CD4-positive, alpha-beta T cell treated with Interleukin-10 for 1 hour (primary cell): Measurements from ENCODE around the gene RAP1GAP.

Experiments
- DNase-seq: peaks from one replicate; pipeline ENCODE4 v3.0.0-alpha.2; 2020

RAP1GAP gene

GRCh38 chr1:21624571-21625389 lies 44.4 kb downstream of the RAP1GAP start:
- DNase-seq = no peak

- DNase-seq = no peak
Measured at GRCh38 chr1:21623410-21623961, 45.7 kb downstream of the RAP1GAP start.

DNA sequence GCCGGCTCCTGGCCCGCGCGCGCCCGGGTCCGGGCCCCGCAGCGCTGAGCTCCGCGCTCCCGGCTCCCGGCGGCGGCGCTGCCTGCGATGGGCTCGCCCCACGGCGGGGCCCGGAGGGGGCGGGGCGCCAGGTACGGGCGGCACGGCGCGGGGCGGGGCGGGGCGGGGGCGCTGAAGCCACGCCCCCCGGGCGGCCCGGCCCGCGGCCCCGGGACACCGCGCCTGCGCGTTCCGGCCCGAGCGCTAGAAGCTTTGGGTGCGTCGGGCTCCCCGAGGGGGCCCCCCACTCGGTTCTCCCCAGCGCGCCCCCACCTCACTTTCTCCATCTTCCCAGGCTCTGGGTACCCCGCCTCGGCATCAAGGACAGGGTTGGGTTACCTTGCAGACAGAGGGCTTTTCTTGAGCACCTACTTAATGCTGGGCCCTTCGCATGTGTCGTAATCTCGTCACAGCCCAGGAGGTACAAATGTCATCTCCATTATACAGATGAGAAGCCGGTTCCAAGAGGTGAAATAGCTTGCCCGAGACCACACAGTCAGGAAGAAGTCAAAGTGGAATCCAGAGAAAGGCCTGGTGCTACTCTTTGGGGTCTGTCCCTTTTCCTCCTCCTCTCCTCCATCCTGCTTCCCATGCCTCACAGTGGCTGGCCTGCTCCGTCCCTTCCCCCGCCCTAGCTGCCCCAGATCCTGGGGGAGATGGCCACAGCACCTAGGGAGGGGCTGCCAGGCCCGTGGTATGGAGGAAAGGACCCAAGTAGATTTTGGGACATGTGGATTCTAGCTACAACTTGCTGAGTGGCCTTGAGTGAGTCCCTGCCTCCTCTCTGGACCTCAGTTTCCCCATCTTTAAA lies 46.5 kb downstream of the RAP1GAP start:
- peak; percentile 45 for DNase-seq

- no peak for DNase-seq
Measured at GRCh38 chr1:21621761-21622436, 47.3 kb downstream of the RAP1GAP start.

- no peak for DNase-seq
Measured at GRCh38 chr1:21621051-21621450, 48.1 kb downstream of the RAP1GAP start.

GRCh38 chr1:21620496-21620895 lies 48.7 kb downstream of the RAP1GAP start:
- no peak for DNase-seq

DNA sequence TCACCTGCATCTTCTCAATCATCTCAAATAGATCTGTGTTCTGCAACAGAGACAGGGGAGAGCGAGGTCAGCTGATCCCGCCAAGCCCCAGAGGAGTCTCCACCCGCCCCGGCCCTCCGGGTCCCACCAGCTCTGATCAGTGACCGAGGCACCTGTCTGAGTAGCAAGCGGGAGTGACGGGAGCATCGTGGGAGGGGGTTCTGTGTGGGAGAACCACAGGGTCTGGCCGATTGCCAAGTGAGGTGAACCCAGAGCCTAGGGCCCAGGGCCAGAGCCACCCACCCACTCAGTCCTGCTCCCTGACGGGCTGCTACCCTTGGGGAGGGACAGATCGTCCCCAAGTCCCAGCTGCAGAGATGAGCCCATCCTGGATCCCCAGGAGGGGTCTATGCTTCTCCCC lies 49.1 kb downstream of the RAP1GAP start:
- no peak for DNase-seq

DNA sequence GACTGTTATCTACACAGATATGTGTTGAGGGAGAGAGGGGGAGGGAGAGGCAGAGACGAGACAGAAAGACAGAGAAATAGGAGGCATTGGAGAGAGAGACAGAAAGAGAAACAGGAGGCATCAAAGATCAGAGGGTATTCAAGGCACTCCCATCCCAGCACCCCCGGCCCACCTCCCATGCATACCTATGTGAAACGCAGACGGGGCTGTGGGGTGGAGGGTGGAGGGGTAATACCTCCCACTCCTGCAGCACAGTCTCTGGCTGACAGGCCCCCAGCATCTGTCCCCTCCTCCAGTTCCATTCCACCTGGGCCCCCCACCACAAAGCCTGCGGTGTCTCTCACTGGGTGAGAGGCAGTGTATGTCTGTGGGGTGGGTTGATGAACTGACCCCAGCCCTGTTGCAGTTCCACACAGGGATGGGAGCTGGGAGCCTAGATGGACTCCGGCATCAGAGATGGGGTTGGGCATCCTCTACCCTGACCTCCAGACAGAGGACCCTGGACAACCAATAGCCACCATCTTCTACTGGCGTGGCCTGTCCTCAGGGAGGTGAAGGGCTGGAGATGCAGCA lies 49.7 kb downstream of the RAP1GAP start:
- no peak for DNase-seq

GRCh38 chr1:21618561-21619374 lies 50.4 kb downstream of the RAP1GAP start:
- no peak for DNase-seq

- no peak for DNase-seq
Measured at GRCh38 chr1:21618059-21618458, 51.1 kb downstream of the RAP1GAP start.

DNA sequence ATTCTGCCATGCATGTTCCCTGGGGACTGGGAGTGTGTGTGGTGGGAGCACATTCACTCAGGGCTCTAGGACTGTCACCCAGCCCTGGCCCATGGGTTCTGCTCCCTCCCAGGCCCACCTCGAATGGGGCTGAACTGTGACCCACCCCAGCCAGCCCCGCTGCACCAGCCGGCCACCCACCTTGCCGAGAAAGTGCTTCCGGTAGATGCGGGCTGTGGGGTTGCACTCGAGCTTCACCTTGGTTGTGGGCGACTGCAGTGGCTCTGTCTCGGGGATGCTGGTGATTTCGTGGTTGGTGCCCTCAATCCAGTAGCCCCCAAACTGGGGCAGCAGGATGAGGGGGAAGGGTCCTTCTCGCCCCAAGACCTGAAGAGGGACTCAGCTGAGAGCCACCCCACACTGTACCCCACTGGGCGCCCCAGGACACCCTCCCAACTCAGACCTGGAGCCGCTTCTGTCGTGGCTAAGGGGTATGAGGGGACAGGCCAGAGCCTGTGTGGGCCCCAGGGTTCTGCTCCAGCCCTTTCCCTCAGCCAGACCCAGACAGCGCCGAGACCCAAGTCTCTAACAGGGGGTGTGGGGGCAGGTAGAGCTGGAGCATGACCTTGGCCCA lies 51.9 kb downstream of the RAP1GAP start:
- DNase-seq = no peak

GRCh38 chr1:21616372-21616771 lies 52.8 kb downstream of the RAP1GAP start:
- no peak for DNase-seq

DNA sequence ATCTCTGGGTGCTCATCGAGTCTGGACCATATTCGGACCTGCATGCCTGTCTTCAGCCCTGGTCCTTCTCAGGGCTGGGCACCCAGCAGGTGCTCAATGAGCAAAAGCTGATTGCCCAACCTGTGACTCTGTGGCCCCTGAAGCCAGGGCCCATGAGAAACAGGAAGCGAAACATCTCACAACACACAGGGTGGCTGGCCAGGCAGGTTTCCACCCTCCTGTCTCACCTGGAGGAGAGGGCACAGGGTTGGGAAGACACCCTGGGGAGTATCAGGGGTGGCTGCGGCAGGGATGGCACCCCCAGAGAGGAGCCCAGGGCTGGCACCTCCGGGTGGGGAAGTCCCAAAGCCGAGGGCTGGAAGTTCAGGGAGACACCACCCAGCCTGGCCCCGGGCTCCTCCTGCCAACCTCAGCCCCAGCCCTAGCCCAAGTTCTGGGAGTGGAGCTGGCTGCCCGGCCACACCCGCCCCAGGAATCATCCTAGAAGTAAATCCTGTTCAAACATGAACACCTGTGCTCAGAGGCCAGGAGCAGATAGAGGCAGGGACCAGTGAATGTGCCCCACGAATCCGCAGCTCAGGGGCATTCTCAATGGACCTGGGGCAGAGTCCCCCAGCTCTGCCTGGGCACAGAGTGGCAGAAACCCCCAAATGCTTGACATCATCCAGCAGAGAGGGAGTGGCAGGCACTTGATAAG lies 54.6 kb downstream of the RAP1GAP start:
- no peak for DNase-seq

DNA sequence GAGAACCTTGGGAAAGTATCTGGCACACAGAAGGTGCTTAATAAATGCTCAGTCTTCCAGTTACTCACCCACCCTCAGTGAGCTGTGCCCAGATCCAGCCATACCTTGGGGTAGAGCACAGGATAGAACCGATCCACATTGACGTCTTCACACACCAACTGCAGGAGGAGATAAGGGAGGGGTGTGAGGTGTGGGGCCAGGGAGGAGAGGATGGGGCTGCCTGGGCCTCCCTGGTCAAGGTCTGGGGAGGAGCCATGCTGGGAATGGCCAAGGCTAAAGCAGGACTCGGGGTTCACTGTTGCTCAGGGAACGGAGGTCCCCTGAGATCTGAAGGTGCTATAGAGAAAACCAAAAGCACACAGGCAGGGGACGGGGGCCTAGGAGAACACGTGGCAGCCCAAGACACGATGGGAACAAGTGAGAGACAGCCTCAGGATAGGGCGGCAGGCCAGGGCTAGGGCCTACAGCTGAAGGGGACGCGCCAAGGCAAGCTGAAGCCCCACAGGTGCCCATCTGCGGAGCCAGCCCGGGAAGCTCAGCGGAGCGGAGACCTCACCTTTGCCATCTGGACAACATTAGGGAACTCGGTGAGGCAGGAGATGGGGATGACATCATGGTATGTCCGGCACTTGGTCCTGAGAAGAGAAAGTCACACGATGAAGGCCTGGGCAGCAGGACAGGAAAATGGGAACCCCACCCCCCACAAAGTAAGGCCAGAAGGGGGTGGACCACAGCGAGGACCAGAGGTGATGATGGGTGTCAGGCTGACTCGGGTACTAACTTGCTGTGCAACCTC lies 55.9 kb downstream of the RAP1GAP start:
- no peak for DNase-seq

- no peak for DNase-seq
Measured at GRCh38 chr1:21612057-21612456, 57.1 kb downstream of the RAP1GAP start.

DNA sequence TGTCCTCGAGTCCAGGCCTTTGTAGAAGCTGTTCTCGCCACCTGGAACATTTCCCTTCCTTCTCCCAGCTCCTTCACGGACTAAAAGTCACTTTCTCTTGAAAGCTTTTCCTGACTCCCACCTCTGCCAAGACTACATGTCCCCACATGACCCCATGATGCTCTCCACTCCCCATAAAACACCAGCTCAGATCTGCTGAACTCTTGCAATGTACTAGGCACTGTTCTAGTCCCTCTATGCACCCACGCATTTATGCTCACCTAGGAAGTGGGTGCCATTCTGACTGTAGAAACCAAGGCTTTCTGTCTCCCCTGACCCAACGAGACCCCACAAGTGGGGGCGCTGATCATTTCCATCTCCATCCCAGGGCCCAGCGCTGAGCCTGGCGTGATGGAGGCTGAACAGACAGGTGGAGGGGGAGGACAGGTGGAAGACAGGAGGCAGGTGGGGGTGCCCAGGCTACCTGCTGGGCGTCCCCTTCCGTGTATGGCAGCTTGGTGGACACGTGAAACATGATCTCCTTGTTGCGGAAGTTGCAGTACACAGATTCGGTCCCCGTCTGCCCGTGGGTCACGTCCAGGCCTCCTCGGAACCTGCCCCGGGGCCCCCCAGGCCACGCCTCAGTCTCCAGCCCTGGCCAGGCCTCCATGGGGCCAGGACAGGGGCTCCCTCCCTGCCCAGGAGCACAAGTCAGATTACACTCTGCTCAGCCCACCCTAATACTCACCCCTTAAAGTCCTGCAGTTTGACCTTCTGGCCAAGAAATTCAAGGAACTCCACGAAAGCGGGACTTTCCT lies 58.0 kb downstream of the RAP1GAP start:
- no peak for DNase-seq

DNA sequence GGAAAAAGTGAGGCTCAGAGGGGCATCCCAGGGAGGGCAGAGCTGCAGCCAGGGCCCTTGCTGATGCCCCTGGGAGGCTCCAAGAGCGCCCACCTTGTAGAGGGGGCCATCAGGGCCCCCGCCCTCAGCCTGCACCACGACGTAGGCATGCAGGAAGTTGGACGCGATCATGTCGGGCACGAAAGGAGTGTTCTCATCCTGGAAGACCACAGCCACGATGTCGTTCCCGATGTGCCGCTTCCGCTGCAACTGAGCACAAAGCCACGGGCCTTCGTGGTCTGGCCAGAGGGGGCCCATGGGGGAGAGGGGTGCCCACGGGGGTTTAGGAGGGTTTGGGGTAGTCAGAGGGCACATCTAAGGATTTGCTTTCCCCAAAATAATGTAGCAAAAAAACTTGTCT lies 59.1 kb downstream of the RAP1GAP start:
- no peak for DNase-seq

DNA sequence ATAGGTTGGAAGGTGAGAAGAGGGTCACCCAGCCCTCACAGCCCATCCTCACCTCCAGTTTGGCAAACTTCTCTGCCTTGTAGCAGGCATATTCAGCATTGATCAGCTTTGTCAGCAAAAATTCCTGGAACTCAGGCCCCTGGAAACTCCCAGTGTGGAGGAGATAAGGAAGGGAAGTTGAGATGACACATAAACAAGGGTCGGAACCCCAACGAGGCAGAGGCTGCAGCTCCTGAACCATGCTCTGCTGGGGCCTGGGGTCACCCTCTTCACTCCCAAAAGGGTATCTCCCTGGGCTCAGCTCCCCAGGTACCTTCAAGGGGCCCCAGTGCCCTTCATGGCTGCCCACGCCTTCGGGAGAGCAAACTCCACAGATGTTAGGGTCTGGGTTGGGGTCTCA lies 60.4 kb downstream of the RAP1GAP start:
- no peak for DNase-seq
